Astrocyte (in vitro differentiated cells and primary cell): ENCODE results near the gene EXOC4.

Experiments used
- CTCF ChIP-seq: IDR thresholded peaks from 2 replicates; pipeline ENCODE4 v1.5.1; 2011; ENCODE audit warnings: low read depth, mild to moderate bottlenecking, inconsistent platforms, low read length, moderate library complexity; ENCODE audit not compliant: insufficient read depth
- EZH2 ChIP-seq: IDR thresholded peaks from 2 replicates; pipeline ENCODE4 v1.6.1; 2012; ENCODE audit warnings: mild to moderate bottlenecking, low read length, inconsistent platforms; ENCODE audit not compliant: insufficient read depth

GRCh38 chr7:133562621-133563020 lies 309.7 kb downstream of the EXOC4 start:
- TF ChIP-seq CTCF (no peak), EZH2 (no peak)
